GM12801 (cell line): ENCODE results near the gene ENDOU.

Experiments used
- CTCF ChIP-seq: IDR thresholded peaks from one replicate; pipeline ENCODE4 v1.5.1; 2011; ENCODE audit warnings: control low read depth; ENCODE audit not compliant: insufficient read length; ENCODE audit errors: extremely low read depth

Gene ENDOU

GRCh38 chr12:47722136-47722834 lies 3.0 kb downstream of the ENDOU start:
- TF ChIP-seq CTCF = no peak

- TF ChIP-seq CTCF = no peak
These were observed 3.8 kb downstream of the ENDOU start for GRCh38 chr12:47721431-47721973.

- TF ChIP-seq CTCF = no peak
These were observed 6.8 kb downstream of the ENDOU start for GRCh38 chr12:47718531-47718930.

GRCh38 chr12:47717443-47718193 lies 7.7 kb downstream of the ENDOU start:
- no peak for TF ChIP-seq CTCF

- TF ChIP-seq CTCF = no peak
These were observed 8.2 kb downstream of the ENDOU start for GRCh38 chr12:47717046-47717442.

GRCh38 chr12:47715877-47716548 lies 9.3 kb downstream of the ENDOU start:
- TF ChIP-seq CTCF = no peak

- TF ChIP-seq CTCF = no peak
These were observed 9.9 kb downstream of the ENDOU start for GRCh38 chr12:47715393-47715876.
